ENCODE results near the gene RASSF4.
"Not testable (repeated sequence)": the region's sequence is repeated elsewhere in the genome, so short reads cannot be mapped to it uniquely, and the experiment has no call there.

RASSF4 gene

GRCh38 chr10:44992070-44992731, 32.6 kb downstream of the RASSF4 start:
- DNase-seq, result no peak

GRCh38 chr10:44992732-44993225, 33.2 kb downstream of the RASSF4 start:
- DNase-seq, result no peak

- DNase-seq, result no peak
Observed at GRCh38 chr10:44993226-44993921, 33.8 kb downstream of the RASSF4 start.

GRCh38 chr10:44993922-44994751, 34.5 kb downstream of the RASSF4 start:
- no peak for DNase-seq

- no peak for DNase-seq
Observed at GRCh38 chr10:44994752-44995530, 35.3 kb downstream of the RASSF4 start.

GRCh38 chr10:44995581-44995913, 35.9 kb downstream of the RASSF4 start:
- DNase-seq, result no peak

- no peak for DNase-seq
Observed at GRCh38 chr10:44995914-44996669, 36.5 kb downstream of the RASSF4 start.

GRCh38 chr10:44997105-44997748, 37.6 kb downstream of the RASSF4 start:
- no peak for DNase-seq

- no peak for DNase-seq
Observed at GRCh38 chr10:44998146-44998631, 38.6 kb downstream of the RASSF4 start.

- no peak for DNase-seq
Observed at GRCh38 chr10:45000138-45000751, 40.6 kb downstream of the RASSF4 start.

GRCh38 chr10:45000752-45001380, 41.3 kb downstream of the RASSF4 start, which contains the start of gene ZNF22:
ZNF22 (plus strand) TSS chr10:45000923; CDS start chr10:45003369, 2,446 bp downstream.
- DNase-seq, result peak; percentile 29

GRCh38 chr10:45001381-45002148, 42.0 kb downstream of the RASSF4 start:
- peak; percentile 45 for DNase-seq

GRCh38 chr10:45003432-45004000, 43.9 kb downstream of the RASSF4 start:
- no peak for DNase-seq

- no peak for DNase-seq
Observed at GRCh38 chr10:45004661-45005060, 45.1 kb downstream of the RASSF4 start.

GRCh38 chr10:45005284-45005683, 45.7 kb downstream of the RASSF4 start:
- no peak for DNase-seq

GRCh38 chr10:45006276-45007030, 46.9 kb downstream of the RASSF4 start:
- no peak for DNase-seq

GRCh38 chr10:45008524-45009161, 49.0 kb downstream of the RASSF4 start:
- DNase-seq, result peak; percentile 49

GRCh38 chr10:45014557-45014956, 55.0 kb downstream of the RASSF4 start:
- DNase-seq, result not testable (repeated sequence)
